Testis (tissue), 3 donors: ENCODE data around the gene SPINK1. TPM values are rescaled to one million over a fixed set of nuclear protein-coding genes. Genes with fewer than 3 reads are reported as not detected.

Experiments
- DNase-seq: peaks from one replicate; pipeline ENCODE4 v3.0.0-alpha.2; 2019
- H3K27ac ChIP-seq, 2 donors: fragments of 200-600 bp; sonication (generic); one replicate each; pipeline ENCODE4 v1.5.1; 2019
- H3K27me3 ChIP-seq: fragments of 200-600 bp; sonication (generic); one replicate; pipeline ENCODE4 v1.5.1; 2019
- H3K36me3 ChIP-seq: fragments of 200-600 bp; sonication (generic); one replicate; pipeline ENCODE4 v1.5.1; 2017; ENCODE audit warnings: low read depth; ENCODE audit errors: missing control alignments
- H3K4me1 ChIP-seq: fragments of 200-600 bp; sonication (generic); one replicate; pipeline ENCODE4 v1.5.1; 2019
- H3K4me3 ChIP-seq, 2 donors: fragments of 200-600 bp; sonication (generic); one replicate each; pipeline ENCODE4 v1.5.1; 2017 to 2019
- H3K9me3 ChIP-seq: fragments of 200-600 bp; sonication (generic); one replicate; pipeline ENCODE4 v1.5.1; 2017
- CTCF ChIP-seq, 3 experiments: fragments of 450-650 bp in 2 of 3; fragments of 200-600 bp in 1 of 3; sonication (generic) in 1 of 3; IDR thresholded peaks; one replicate each; pipeline ENCODE4 v1.5.1; 2016 to 2019; ENCODE audit warnings: antibody characterized with exemption in 3 of 3, mild to moderate bottlenecking in 2 of 3, moderate library complexity in 1 of 3
- POLR2A ChIP-seq: fragments of 450-650 bp; IDR thresholded peaks from one replicate; pipeline ENCODE4 v1.6.1; 2017; ENCODE audit warnings: antibody characterized with exemption, mild to moderate bottlenecking, moderate library complexity
- WGBS, 2 donors: methylation state at CpG; one replicate each; pipeline ENCODE4 v1.1.5; 2018; 5-methylcytosine and 5-hydroxymethylcytosine counted together
- intact Hi-C: fragments of 100-400 bp; cut with DNase I; formaldehyde crosslinking; loops from one replicate; pipeline ENCODE4 v1.15.1; 2023; ENCODE audit warnings: low total_unique reads
- polyA plus RNA-seq: library from polyadenylated mRNA; stranded (reverse); fragments of 350-450 nt; fragmentation: Illumina TruSeq; extraction: RNeasy Lipid Tissue Mini Kit (QIAGEN cat#74804); gene quantifications from one replicate; pipeline ENCODE4 v1.2.3, GENCODE V29; 2014; ENCODE audit warnings: low read depth, low replicate concordance; ENCODE audit not compliant: insufficient read depth
- total RNA-seq, 2 donors: library from RNA; depleted of rRNA; stranded (reverse); fragments of >200 nt; gene quantifications; one replicate each; pipeline ENCODE4 v1.2.3, GENCODE V29; 2016

Gene SPINK1
- total and polyA plus RNA-seq, 3 donors from 2014 or later = not detected

GRCh38 chr5:147788023-147788422 lies 43.4 kb downstream of the SPINK1 start:
- intact Hi-C loops = no loop called here
- Histone ChIP-seq H3K4me3 (no peak overlapping the region), H3K27me3 (no peaks in the 10 kb centered on the region), H3K9me3 (no peaks in the 10 kb centered on the region), H3K27ac (no peak overlapping the region), H3K36me3 (no peaks in the 10 kb centered on the region), H3K4me1 (no peaks in the 10 kb centered on the region)
- no peak for DNase-seq
- TF ChIP-seq CTCF (IDR thresholded peaks at IDR 0.05) = no peak

- 83 to 88% methylated on average over 2 of the region's 2 CpGs for WGBS, 2 donors
- H3K27me3 ChIP-seq = no peaks in the 10 kb centered on the region
- TF ChIP-seq CTCF (IDR thresholded peaks at IDR 0.05) (no peak), POLR2A (no peak)
Observed at GRCh38 chr5:147786142-147786541, 45.3 kb downstream of the SPINK1 start.

GRCh38 chr5:147784146-147784987 lies 47.1 kb downstream of the SPINK1 start:
- Histone ChIP-seq H3K9me3 (no peaks in the 10 kb centered on the region), H3K4me3 (no peak overlapping the region), H3K27ac (no peak overlapping the region), H3K27me3 (no peaks in the 10 kb centered on the region), H3K4me1 (no peaks in the 10 kb centered on the region), H3K36me3 (no peaks in the 10 kb centered on the region)
- TF ChIP-seq CTCF (IDR thresholded peaks at IDR 0.05) (no peak), POLR2A (no peak)
- 60 to 67% methylated on average over 8 of the region's 8 CpGs for WGBS, 2 donors
- no peak for DNase-seq
- intact Hi-C loops = no loop called here

More at GRCh38 chr5:147786142-147786541, 45.3 kb downstream of the SPINK1 start:
- H3K9me3 ChIP-seq = no peaks in the 10 kb centered on the region
- H3K4me3 ChIP-seq = no peak overlapping the region
- H3K27ac ChIP-seq = no peak overlapping the region
- intact Hi-C loops = no loop called here
- H3K4me1 ChIP-seq = no peaks in the 10 kb centered on the region
- DNase-seq = no peak
- no peaks in the 10 kb centered on the region for H3K36me3 ChIP-seq

GRCh38 chr5:147782110-147783028 lies 49.1 kb downstream of the SPINK1 start, which contains the start of gene JAKMIP2:
Gene JAKMIP2, minus strand, starts transcription at chr5:147782728. Its CDS starts 110,922 bp downstream, at chr5:147671806.
- WGBS, 2 donors = 2% methylated on average over 16 to 19 of the region's 19 CpGs
- no peak within 1 kb of the TSS for H3K27ac ChIP-seq
- intact Hi-C loops = no loop called here
- peak within 1 kb of the TSS; percentile 21 to 31 for H3K4me3 ChIP-seq
- no peaks in the 10 kb centered on the region for H3K36me3 ChIP-seq
- peak; percentile 85 for DNase-seq
- TF ChIP-seq POLR2A = no peak
- TF ChIP-seq CTCF (IDR thresholded peaks at IDR 0.05) = no peak
- H3K27me3 ChIP-seq = no peaks in the 10 kb centered on the region
- no peaks in the 10 kb centered on the region for H3K9me3 ChIP-seq
- no peaks in the 10 kb centered on the region for H3K4me1 ChIP-seq
